ENCODE measurements around the gene LPCAT4.

DNA sequence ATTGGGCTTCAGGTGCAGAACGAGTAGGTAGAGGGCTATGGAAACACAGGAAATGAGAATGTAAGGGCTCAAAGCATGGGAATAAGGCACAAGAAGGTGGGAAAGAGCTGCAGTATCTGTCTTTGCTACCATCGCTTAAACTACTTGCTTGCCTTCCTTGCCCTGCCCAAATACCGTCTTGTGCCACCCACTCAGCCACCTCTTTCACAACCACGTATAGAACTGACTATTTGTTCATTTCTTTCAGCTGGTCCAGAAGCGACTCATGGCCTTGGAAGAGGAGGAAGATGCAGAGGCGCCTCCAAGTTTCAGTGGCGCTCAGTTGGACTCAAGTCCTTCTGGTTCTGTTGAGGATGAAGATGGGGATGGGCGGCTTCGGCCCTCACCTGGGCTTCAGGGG, 11.8 kb downstream of the LPCAT4 start:
- no peak for TF ChIP-seq EZH2 (IDR thresholded peaks at IDR 0.05)
- TF ChIP-seq POLR2AphosphoS5 (IDR thresholded peaks at IDR 0.05; ENCODE audit: borderline replicate concordance, low read depth, low read length), result no peak
